Hepatocyte (in vitro differentiated cells): ENCODE data around the gene ANAPC5. TPM values are rescaled to one million over a fixed set of nuclear protein-coding genes. Genes with fewer than 3 reads are reported as not detected.

Experiments used
- DNase-seq: peaks from one replicate; pipeline ENCODE4 v3.0.0-alpha.2; 2016; ENCODE audit warnings: low spot score
- H2AFZ ChIP-seq: fragments of 200-600 bp; sonication (generic); 2 replicates; pipeline ENCODE4 v1.6.0; 2016; ENCODE audit warnings: antibody characterized with exemption, mild to moderate bottlenecking
- H3K27ac ChIP-seq: fragments of 200-600 bp; sonication (generic); 2 replicates; pipeline ENCODE4 v1.5.1; 2016; ENCODE audit warnings: mild to moderate bottlenecking
- H3K27me3 ChIP-seq: fragments of 200-600 bp; sonication (generic); 2 replicates; pipeline ENCODE4 v1.6.1; 2016
- H3K36me3 ChIP-seq: fragments of 200-600 bp; sonication (generic); replicated peaks from 2 replicates; pipeline ENCODE4 v1.5.1; 2016; ENCODE audit warnings: low read depth; ENCODE audit not compliant: insufficient read depth
- H3K4me1 ChIP-seq: fragments of 200-600 bp; sonication (generic); 2 replicates; pipeline ENCODE4 v1.5.1; 2016; ENCODE audit warnings: mild to moderate bottlenecking, moderate library complexity; ENCODE audit not compliant: insufficient read depth
- H3K4me2 ChIP-seq: fragments of 200-600 bp; sonication (generic); 2 replicates; pipeline ENCODE4 v1.6.0; 2016
- H3K4me3 ChIP-seq: fragments of 200-600 bp; sonication (generic); 2 replicates; pipeline ENCODE4 v1.5.1; 2016; ENCODE audit warnings: mild to moderate bottlenecking
- H3K79me2 ChIP-seq: fragments of 200-600 bp; sonication (generic); 2 replicates; pipeline ENCODE4 v1.6.0; 2017; ENCODE audit warnings: mild to moderate bottlenecking
- H3K9me2 ChIP-seq: fragments of 200-600 bp; sonication (generic); replicated peaks from 2 replicates; pipeline ENCODE4 v1.6.0; 2017; ENCODE audit warnings: mild to moderate bottlenecking; ENCODE audit not compliant: insufficient read depth
- H3K9me3 ChIP-seq: fragments of 200-600 bp; sonication (generic); 2 replicates; pipeline ENCODE4 v1.5.1; 2016; ENCODE audit warnings: low read depth, mild to moderate bottlenecking
- H4K20me1 ChIP-seq: fragments of 200-600 bp; sonication (generic); 2 replicates; pipeline ENCODE4 v1.6.0; 2016; ENCODE audit warnings: mild to moderate bottlenecking; ENCODE audit not compliant: insufficient read depth, poor library complexity, severe bottlenecking
- CTCF ChIP-seq: fragments of 200-600 bp; sonication (generic); IDR thresholded peaks from 2 replicates; pipeline ENCODE4 v1.5.1; 2016; ENCODE audit warnings: antibody characterized with exemption, mild to moderate bottlenecking; ENCODE audit not compliant: poor library complexity
- EZH2 ChIP-seq: fragments of 200-600 bp; sonication (generic); IDR thresholded peaks from 2 replicates; pipeline ENCODE4 v1.6.1; 2016; ENCODE audit warnings: antibody characterized with exemption, mild to moderate bottlenecking, borderline replicate concordance
- EZH2phosphoT487 ChIP-seq: fragments of 200-600 bp; sonication (generic); IDR thresholded peaks from one replicate; pipeline ENCODE4 v1.6.1; 2018; ENCODE audit warnings: antibody characterized with exemption, mild to moderate bottlenecking, low read depth, moderate library complexity; ENCODE audit not compliant: unreplicated experiment, severe bottlenecking
- WGBS: methylation state at CpG from one replicate; pipeline ENCODE4 v1.1.6; 2016; ENCODE audit warnings: low lambda C conversion rate; ENCODE audit errors: missing lambda C conversion rate; 5-methylcytosine and 5-hydroxymethylcytosine counted together
- polyA plus RNA-seq: library from polyadenylated mRNA; unstranded; fragments of >200 nt; fragmentation: Nextera tagmentation; extraction: Ambion mirVana; gene quantifications from 2 replicates; pipeline ENCODE4 v1.2.1, GENCODE V29; 2016
- total RNA-seq: library from RNA; depleted of rRNA; stranded (reverse); fragments of >200 nt; gene quantifications from 2 replicates; pipeline ENCODE4 v1.2.3, GENCODE V29; 2014

ANAPC5 gene
- total and polyA plus RNA-seq, 2 experiments from 2014 or later, result 102 to 108 TPM

- DNase-seq, result peak; percentile 99
- H2AFZ ChIP-seq, result peak within 1 kb of the TSS; percentile 67
- no peaks in the 10 kb centered on the region for H3K27me3 ChIP-seq
- H3K4me2 ChIP-seq, result peak within 1 kb of the TSS; percentile 81
- H4K20me1 ChIP-seq, result peaks cover 17% of the 10 kb centered on the region
- H3K36me3 ChIP-seq, result no peaks in the 10 kb centered on the region
- H3K9me3 ChIP-seq, result no peaks in the 10 kb centered on the region
- peak within 1 kb of the TSS; percentile 88 for H3K27ac ChIP-seq
- peaks cover 50% of the 10 kb centered on the region for H3K79me2 ChIP-seq
- H3K4me1 ChIP-seq, result peaks cover 10% of the 10 kb centered on the region
- no peaks in the 10 kb centered on the region for H3K9me2 ChIP-seq
- TF ChIP-seq EZH2phosphoT487 (no peak), EZH2 (no peak), CTCF (no peak)
- WGBS, result 2% methylated on average over 74 of the region's 77 CpGs
- H3K4me3 ChIP-seq, result peak within 1 kb of the TSS; percentile 73
Observed at GRCh38 chr12:121399391-121400331, 47.5 kb upstream of the ANAPC5 start, which contains the start of gene RNF34. Gene RNF34, plus strand, starts transcription at chr12:121400118. Its CDS starts 95 bp downstream, at chr12:121400213.

GRCh38 chr12:121398355-121398754 is 46.1 kb upstream of the ANAPC5 start:
- peaks cover 10% of the 10 kb centered on the region for H3K4me1 ChIP-seq
- DNase-seq, result no peak
- peak overlapping the region; percentile 80 for H3K4me2 ChIP-seq
- no peak overlapping the region for H3K4me3 ChIP-seq
- WGBS, result 100% methylated on average over 5 of the region's 5 CpGs
- no peaks in the 10 kb centered on the region for H3K36me3 ChIP-seq
- peaks cover 38% of the 10 kb centered on the region for H3K79me2 ChIP-seq
- H4K20me1 ChIP-seq, result peaks cover 10% of the 10 kb centered on the region
- H3K9me3 ChIP-seq, result no peaks in the 10 kb centered on the region
- no peak overlapping the region for H2AFZ ChIP-seq
- no peaks in the 10 kb centered on the region for H3K27me3 ChIP-seq
- H3K27ac ChIP-seq, result no peak overlapping the region
- TF ChIP-seq CTCF, result no peak
- TF ChIP-seq EZH2, result no peak
- no peak for TF ChIP-seq EZH2phosphoT487
- H3K9me2 ChIP-seq, result no peaks in the 10 kb centered on the region

GRCh38 chr12:121397521-121397920 is 45.3 kb upstream of the ANAPC5 start:
- no peaks in the 10 kb centered on the region for H3K27me3 ChIP-seq
- H2AFZ ChIP-seq, result no peak overlapping the region
- H3K4me2 ChIP-seq, result no peak overlapping the region
- TF ChIP-seq EZH2 (no peak), CTCF (no peak), EZH2phosphoT487 (no peak)
- H3K79me2 ChIP-seq, result peaks cover 30% of the 10 kb centered on the region
- H3K9me3 ChIP-seq, result no peaks in the 10 kb centered on the region
- peaks cover 10% of the 10 kb centered on the region for H4K20me1 ChIP-seq
- no peak overlapping the region for H3K4me3 ChIP-seq
- H3K36me3 ChIP-seq, result no peaks in the 10 kb centered on the region
- peaks cover 10% of the 10 kb centered on the region for H3K4me1 ChIP-seq
- 98% methylated on average over 14 of the region's 14 CpGs for WGBS
- H3K27ac ChIP-seq, result no peak overlapping the region
- no peaks in the 10 kb centered on the region for H3K9me2 ChIP-seq
- DNase-seq, result no peak
